Measurements from ENCODE around the gene C22orf23.

Gene C22orf23

DNA sequence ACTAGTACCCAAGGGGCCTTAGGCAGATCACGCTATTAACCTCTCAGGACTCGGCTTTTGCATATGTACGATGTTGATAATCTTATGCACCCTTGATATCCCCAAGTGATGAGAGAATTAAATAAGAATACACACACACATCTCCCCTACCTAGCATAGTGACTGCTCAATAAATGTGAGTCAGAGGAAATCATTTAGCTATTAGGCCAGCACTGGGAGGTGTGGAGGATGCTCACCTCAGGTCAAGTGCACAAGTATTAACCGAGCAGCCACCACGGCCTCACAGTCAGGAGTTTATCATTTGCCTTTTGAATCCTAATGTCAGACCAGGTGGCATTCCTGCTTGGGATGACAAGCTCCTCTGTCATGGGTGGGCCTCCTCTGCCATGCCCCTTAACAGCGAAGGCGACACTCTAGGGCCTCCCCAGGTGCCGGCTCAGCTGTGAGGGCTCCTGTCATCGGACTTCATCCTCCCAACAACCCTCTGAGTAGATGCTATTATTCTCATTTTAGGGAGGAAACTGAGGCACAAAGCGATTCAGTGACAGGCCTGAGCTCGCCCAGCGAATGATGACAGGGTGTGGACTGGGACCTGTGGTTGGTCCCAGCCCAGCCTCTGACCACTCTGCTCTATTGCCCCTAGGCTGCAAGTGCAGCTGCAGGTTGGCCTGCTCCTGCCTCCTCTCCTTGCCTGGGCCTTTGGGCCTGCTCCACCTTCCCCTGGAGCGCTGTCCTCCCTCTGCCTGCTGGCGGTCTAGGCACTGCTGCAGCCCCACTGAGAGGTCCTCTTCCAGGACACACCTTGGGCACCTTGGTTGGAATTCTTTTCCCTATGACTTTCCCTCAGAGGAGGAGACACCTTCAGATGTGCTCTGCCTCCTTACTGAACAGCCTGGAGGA, 36.0 kb upstream of the C22orf23 start:
- TF ChIP-seq, protein P1, sequence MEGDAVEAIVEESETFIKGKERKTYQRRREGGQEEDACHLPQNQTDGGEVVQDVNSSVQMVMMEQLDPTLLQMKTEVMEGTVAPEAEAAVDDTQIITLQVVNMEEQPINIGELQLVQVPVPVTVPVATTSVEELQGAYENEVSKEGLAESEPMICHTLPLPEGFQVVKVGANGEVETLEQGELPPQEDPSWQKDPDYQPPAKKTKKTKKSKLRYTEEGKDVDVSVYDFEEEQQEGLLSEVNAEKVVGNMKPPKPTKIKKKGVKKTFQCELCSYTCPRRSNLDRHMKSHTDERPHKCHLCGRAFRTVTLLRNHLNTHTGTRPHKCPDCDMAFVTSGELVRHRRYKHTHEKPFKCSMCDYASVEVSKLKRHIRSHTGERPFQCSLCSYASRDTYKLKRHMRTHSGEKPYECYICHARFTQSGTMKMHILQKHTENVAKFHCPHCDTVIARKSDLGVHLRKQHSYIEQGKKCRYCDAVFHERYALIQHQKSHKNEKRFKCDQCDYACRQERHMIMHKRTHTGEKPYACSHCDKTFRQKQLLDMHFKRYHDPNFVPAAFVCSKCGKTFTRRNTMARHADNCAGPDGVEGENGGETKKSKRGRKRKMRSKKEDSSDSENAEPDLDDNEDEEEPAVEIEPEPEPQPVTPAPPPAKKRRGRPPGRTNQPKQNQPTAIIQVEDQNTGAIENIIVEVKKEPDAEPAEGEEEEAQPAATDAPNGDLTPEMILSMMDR (IDR thresholded peaks at IDR 0.05; ENCODE audit: low read depth, low read length, missing control alignments) = no peak
- no peak for DNase-seq (ENCODE audit: extremely low read depth, low read depth)
- no peak overlapping the region for H3K4me3 ChIP-seq (replicated peaks; ENCODE audit: low read depth, low read length)

DNA sequence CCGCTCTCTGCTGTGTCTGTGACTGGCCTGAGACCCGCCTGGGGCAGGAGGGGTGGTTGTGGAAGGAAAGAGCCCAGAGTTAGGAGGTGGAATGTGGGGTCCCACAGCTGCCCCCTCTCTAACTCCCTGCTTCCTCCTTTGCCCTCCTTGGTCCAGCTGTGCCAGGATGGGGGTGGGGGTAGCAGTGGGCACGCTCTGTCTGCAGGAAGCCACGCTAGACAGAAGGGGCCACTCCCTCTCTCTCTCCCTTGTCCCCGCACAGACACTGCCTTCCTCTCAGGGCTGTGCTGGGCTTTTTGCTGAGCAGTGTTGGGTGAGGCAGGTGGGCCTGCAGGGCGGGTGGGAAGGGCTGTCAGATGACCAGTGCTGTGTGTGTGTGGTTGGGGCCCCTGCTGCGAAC, 33.0 kb upstream of the C22orf23 start:
- TF ChIP-seq, protein P1 (IDR thresholded peaks at IDR 0.05; ENCODE audit: low read depth, low read length, missing control alignments) = no peak
- no peak overlapping the region for H3K4me3 ChIP-seq (replicated peaks; ENCODE audit: low read depth, low read length)
- no peak for DNase-seq (ENCODE audit: extremely low read depth, low read depth)

DNA sequence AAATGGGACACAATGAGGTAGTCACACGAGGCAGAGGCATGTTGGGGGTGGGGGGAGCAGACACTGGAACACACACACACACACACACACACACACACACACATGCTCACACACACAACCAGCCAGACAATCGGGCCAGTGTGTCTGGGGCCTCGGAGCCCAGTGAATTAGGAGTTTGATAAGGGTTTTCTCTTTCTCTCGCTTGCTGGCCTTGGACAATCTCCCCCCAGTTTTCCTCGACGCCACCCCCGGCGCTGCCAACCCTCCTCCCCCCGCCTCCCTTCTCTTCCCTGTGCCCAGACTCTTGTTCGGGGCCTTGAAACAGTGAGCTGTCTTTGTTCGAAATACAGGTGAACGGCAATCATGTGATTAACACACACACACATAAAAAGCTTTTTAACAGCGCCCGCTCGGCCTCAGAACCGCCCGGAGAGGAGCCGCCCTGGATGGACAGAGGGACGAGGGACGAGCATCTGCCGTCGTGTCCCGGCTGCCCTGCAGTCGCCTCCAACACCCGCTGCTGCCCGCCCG, 32.4 kb upstream of the C22orf23 start:
- TF ChIP-seq, protein P1 (IDR thresholded peaks at IDR 0.05; ENCODE audit: low read depth, low read length, missing control alignments) = no peak
- DNase-seq (ENCODE audit: extremely low read depth, low read depth) = no peak
- H3K4me3 ChIP-seq (replicated peaks; ENCODE audit: low read depth, low read length) = no peak overlapping the region

DNA sequence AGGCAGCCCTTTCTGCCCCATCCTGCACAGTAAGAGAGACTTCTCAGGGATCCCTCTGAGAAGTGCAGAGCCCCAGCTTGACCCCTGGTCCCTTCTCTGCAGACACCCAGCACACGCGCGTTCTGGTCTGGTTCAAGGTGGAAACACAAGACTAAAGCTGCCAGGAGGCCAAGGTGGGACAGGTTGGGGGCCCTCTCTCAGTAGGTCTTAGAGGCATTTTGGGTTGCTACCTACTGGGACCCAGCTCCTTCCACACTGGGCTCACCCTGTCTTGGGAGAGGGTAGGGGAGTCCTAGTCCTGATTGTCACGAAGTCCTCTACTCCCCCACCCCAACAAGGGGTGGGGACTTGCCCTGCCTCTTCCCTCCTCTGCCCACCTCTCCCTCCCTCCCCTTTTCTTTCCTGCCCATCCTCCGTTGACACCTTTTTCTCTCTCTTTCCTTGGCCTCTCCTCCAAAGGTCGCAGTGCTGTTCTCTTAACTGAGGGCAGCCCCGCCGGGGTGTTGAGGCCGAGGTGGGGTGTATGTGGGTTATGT, 31.7 kb upstream of the C22orf23 start:
- no peak for DNase-seq (ENCODE audit: extremely low read depth, low read depth)
- TF ChIP-seq, protein P1 (IDR thresholded peaks at IDR 0.05; ENCODE audit: low read depth, low read length, missing control alignments) = no peak
- no peak overlapping the region for H3K4me3 ChIP-seq (replicated peaks; ENCODE audit: low read depth, low read length)

DNA sequence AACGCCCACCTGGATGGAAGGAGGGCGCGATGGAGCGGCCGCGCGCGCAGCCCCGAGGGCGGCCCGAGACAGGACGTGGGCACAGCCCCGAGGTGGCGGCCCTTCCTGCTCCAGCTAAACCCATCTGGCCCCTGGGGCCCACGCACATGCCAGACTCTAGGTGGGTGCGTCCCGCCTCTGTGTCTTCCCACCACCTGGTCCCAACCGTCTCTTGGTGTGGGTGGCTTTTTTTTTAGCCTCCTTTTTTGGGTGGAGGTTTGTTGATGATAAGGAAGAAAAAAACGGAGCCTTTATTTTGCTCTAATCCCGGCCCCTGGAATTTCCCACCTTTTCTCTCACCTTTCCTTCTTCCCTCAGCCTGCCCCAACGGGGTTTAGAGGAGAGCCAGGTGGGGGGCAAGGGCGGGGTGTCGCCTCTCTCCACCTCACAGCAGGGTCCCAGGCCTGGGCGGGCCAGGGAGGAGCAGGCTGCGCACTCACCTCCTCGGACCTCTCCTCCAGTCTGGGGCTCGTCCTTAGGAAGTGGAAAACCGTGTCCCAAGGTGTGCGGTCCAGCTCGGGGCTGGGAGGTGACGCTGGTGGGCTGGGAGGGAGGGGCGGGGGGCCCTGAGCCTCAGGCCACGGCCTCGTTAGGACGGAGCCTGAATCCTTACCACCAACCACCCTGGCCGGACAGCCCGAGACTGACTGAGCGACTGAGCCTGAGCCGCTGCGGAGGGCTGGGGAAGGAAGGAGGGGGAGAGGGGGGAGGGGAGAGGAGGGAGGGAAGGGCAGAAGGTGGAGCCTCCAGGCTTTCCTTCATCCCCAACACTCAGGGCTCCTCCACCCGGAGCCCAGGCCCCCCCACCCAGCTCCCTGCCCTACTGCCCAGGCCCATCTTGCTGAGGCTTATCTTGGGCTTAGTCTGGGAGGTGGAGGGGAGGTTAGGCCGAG, 30.7 kb upstream of the C22orf23 start, which contains the start of gene SOX10:
TSS of gene SOX10 (minus strand) at position 696 of the 932 bp plus-strand sequence. CDS start 771 bp downstream, outside the sequence.
- TF ChIP-seq, protein P1 (IDR thresholded peaks at IDR 0.05; ENCODE audit: low read depth, low read length, missing control alignments) = no peak
- no peak for DNase-seq (ENCODE audit: extremely low read depth, low read depth)
- H3K4me3 ChIP-seq (replicated peaks; ENCODE audit: low read depth, low read length) = no peak within 1 kb of the TSS
